ENCODE data around the gene OXCT1.

OXCT1 gene

GRCh38 chr5:41869724-41870626 is at the start of gene OXCT1:
OXCT1 (minus strand) TSS chr5:41870425; CDS start chr5:41870358, 67 bp downstream.
- DNase-seq = peak; percentile 90

GRCh38 chr5:41918105-41918504 is 47.9 kb upstream of the OXCT1 start:
- DNase-seq = no peak

GRCh38 chr5:41908374-41909079 is 38.3 kb upstream of the OXCT1 start:
- DNase-seq = no peak

- DNase-seq = no peak
Measured at GRCh38 chr5:41906151-41906550, 35.9 kb upstream of the OXCT1 start.

GRCh38 chr5:41903892-41904799 is 33.9 kb upstream of the OXCT1 start, which contains the start of gene RIMOC1:
RIMOC1 (plus strand) TSS chr5:41904344; CDS start chr5:41904368, 24 bp downstream.
- peak; percentile 95 for DNase-seq

- no peak for DNase-seq
Measured at GRCh38 chr5:41903382-41903891, 33.2 kb upstream of the OXCT1 start.

GRCh38 chr5:41896230-41896629 is 26.0 kb upstream of the OXCT1 start:
- no peak for DNase-seq

- no peak for DNase-seq
Measured at GRCh38 chr5:41893074-41893851, 23.0 kb upstream of the OXCT1 start.

GRCh38 chr5:41892031-41892430 is 21.8 kb upstream of the OXCT1 start:
- no peak for DNase-seq

- DNase-seq = no peak
Measured at GRCh38 chr5:41891066-41891707, 21.0 kb upstream of the OXCT1 start.

- no peak for DNase-seq
Measured at GRCh38 chr5:41885286-41885685, 15.1 kb upstream of the OXCT1 start.

GRCh38 chr5:41883936-41884335 is 13.7 kb upstream of the OXCT1 start:
- no peak for DNase-seq

GRCh38 chr5:41883243-41883642 is 13.0 kb upstream of the OXCT1 start:
- DNase-seq = no peak

GRCh38 chr5:41882765-41883164 is 12.5 kb upstream of the OXCT1 start:
- DNase-seq = no peak

- no peak for DNase-seq
Measured at GRCh38 chr5:41878643-41879478, 8.6 kb upstream of the OXCT1 start.

GRCh38 chr5:41878173-41878572 is 7.9 kb upstream of the OXCT1 start:
- no peak for DNase-seq

- no peak for DNase-seq
Measured at GRCh38 chr5:41877408-41877807, 7.2 kb upstream of the OXCT1 start.

- DNase-seq = no peak
Measured at GRCh38 chr5:41876678-41877077, 6.5 kb upstream of the OXCT1 start.

GRCh38 chr5:41875121-41875520 is 4.9 kb upstream of the OXCT1 start:
- DNase-seq = no peak

- no peak for DNase-seq
Measured at GRCh38 chr5:41874512-41875060, 4.4 kb upstream of the OXCT1 start.
